SU-DHL-6 (cell line): Measurements from ENCODE around the gene JAK1.

Experiments
- CTCF ChIP-seq: fragments of 200-600 bp; sonication (generic); IDR thresholded peaks from one replicate; pipeline ENCODE4 v1.5.1; 2017; ENCODE audit warnings: antibody characterized with exemption, mild to moderate bottlenecking, low read length, moderate library complexity; ENCODE audit not compliant: insufficient read depth, poor library complexity, severe bottlenecking
- EZH2phosphoT487 ChIP-seq: fragments of 200-600 bp; sonication (generic), shearing (Covaris generic); conservative IDR thresholded peaks from 2 replicates; pipeline ENCODE4 v1.6.1; 2018; ENCODE audit warnings: mild to moderate bottlenecking, antibody characterized with exemption, low read length, moderate library complexity, mixed read lengths

- TF ChIP-seq CTCF (no peak), EZH2phosphoT487 (no peak)
Measured at GRCh38 chr1:64848803-64849202, 117.5 kb downstream of the JAK1 start.
